Smooth muscle cell (in vitro differentiated cells): ENCODE results near the gene CDK3. TPM values are rescaled to one million over a fixed set of nuclear protein-coding genes. Genes with fewer than 3 reads are reported as not detected.

Source experiments
- DNase-seq: peaks from one replicate; lab custom pipeline; 2025; ENCODE audit not compliant: unreplicated experiment; lab: John Stamatoyannopoulos, UW
- H2AFZ ChIP-seq: fragments of 200-600 bp; sonication (generic); 2 replicates; pipeline ENCODE4 v1.6.0; 2016; ENCODE audit warnings: antibody characterized with exemption, low read depth, mild to moderate bottlenecking
- H3F3A ChIP-seq: fragments of 200-600 bp; sonication (generic); 2 replicates; pipeline ENCODE4 v1.6.0; 2017; ENCODE audit warnings: antibody characterized with exemption, low read depth
- H3K27ac ChIP-seq: fragments of 200-600 bp; sonication (generic); 2 replicates; pipeline ENCODE4 v1.5.1; 2016; ENCODE audit warnings: low read depth, mild to moderate bottlenecking
- H3K27me3 ChIP-seq: fragments of 200-600 bp; sonication (generic); 2 replicates; pipeline ENCODE4 v1.6.1; 2016; ENCODE audit warnings: low read depth, mild to moderate bottlenecking
- H3K36me3 ChIP-seq: fragments of 200-600 bp; sonication (generic); 2 replicates; pipeline ENCODE4 v1.5.1; 2016; ENCODE audit warnings: low read depth
- H3K4me1 ChIP-seq: fragments of 200-600 bp; sonication (generic); 2 replicates; pipeline ENCODE4 v1.5.1; 2016; ENCODE audit warnings: low read depth
- H3K4me2 ChIP-seq: fragments of 200-600 bp; sonication (generic); 2 replicates; pipeline ENCODE4 v1.6.0; 2016; ENCODE audit warnings: mild to moderate bottlenecking
- H3K4me3 ChIP-seq: fragments of 200-600 bp; sonication (generic); 2 replicates; pipeline ENCODE4 v1.5.1; 2016; ENCODE audit warnings: mild to moderate bottlenecking
- H3K79me2 ChIP-seq: fragments of 200-600 bp; sonication (generic); 2 replicates; pipeline ENCODE4 v1.6.0; 2016; ENCODE audit warnings: low read depth, mild to moderate bottlenecking
- H3K9ac ChIP-seq: fragments of 200-600 bp; sonication (generic); 2 replicates; pipeline ENCODE4 v1.6.0; 2016; ENCODE audit warnings: low read depth
- H3K9me3 ChIP-seq: fragments of 200-600 bp; sonication (generic); replicated peaks from 2 replicates; pipeline ENCODE4 v1.5.1; 2016; ENCODE audit warnings: low read depth
- H4K20me1 ChIP-seq: fragments of 200-600 bp; sonication (generic); 2 replicates; pipeline ENCODE4 v1.6.0; 2016; ENCODE audit warnings: low read depth
- WGBS: methylation state at CpG from one replicate; pipeline ENCODE4 v1.1.7; 2016; ENCODE audit warnings: low lambda C conversion rate; 5-methylcytosine and 5-hydroxymethylcytosine counted together
- polyA plus RNA-seq: library from polyadenylated mRNA; unstranded; fragments of >200 nt; fragmentation: Nextera tagmentation; extraction: Ambion mirVana; gene quantifications from 2 replicates; pipeline ENCODE4 v1.2.1, GENCODE V29; 2016
- total RNA-seq: library from RNA; depleted of rRNA; stranded (reverse); fragments of >200 nt; gene quantifications from 2 replicates; pipeline ENCODE4 v1.2.3, GENCODE V29; 2014
- TF ChIP-seq, protein P1 (sequence below): fragments of 200-600 bp; sonication (generic); IDR thresholded peaks from 2 replicates; pipeline ENCODE4 v1.5.1; 2017; ENCODE audit warnings: borderline replicate concordance, mild to moderate bottlenecking, antibody characterized with exemption; ENCODE audit not compliant: insufficient read depth, poor library complexity, severe bottlenecking

The CDK3 gene
- total and polyA plus RNA-seq, 2 experiments from 2014 or later, result 1.0 to 3.9 TPM

DNA sequence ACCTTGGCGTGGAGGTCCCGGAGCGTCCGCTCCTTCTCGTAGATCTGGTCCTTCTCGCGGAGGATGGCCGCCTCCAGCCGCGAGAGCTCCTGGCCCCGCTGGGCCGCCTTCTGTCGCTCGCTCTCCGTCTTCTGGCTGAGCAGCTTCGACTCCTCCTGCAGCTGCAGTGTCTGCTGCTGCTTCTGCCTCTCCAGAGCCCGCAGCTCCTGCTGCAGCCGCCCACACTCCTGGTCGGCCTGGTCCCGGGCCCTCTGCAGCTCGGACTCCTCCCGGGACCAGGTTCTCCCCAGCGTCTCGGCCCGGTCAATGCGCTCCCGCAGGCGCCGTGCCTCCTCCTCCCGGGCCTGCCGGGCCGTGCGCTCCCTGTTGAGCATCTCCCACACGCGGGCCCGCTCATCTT, 7.6 kb downstream of the CDK3 start:
- Histone ChIP-seq H3K79me2 (no peaks in the 10 kb centered on the region), H3K4me2 (no peak overlapping the region), H3K9me3 (no peaks in the 10 kb centered on the region), H3K9ac (no peak overlapping the region), H2AFZ (no peak overlapping the region), H3K4me3 (no peak overlapping the region), H3K27me3 (no peaks in the 10 kb centered on the region), H3K4me1 (no peaks in the 10 kb centered on the region), H3K36me3 (no peaks in the 10 kb centered on the region), H4K20me1 (no peaks in the 10 kb centered on the region), H3K27ac (no peak overlapping the region), H3F3A (no peaks in the 10 kb centered on the region)
- TF ChIP-seq, protein P1, sequence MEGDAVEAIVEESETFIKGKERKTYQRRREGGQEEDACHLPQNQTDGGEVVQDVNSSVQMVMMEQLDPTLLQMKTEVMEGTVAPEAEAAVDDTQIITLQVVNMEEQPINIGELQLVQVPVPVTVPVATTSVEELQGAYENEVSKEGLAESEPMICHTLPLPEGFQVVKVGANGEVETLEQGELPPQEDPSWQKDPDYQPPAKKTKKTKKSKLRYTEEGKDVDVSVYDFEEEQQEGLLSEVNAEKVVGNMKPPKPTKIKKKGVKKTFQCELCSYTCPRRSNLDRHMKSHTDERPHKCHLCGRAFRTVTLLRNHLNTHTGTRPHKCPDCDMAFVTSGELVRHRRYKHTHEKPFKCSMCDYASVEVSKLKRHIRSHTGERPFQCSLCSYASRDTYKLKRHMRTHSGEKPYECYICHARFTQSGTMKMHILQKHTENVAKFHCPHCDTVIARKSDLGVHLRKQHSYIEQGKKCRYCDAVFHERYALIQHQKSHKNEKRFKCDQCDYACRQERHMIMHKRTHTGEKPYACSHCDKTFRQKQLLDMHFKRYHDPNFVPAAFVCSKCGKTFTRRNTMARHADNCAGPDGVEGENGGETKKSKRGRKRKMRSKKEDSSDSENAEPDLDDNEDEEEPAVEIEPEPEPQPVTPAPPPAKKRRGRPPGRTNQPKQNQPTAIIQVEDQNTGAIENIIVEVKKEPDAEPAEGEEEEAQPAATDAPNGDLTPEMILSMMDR, result no peak
- WGBS, result 97% methylated on average over 35 of the region's 36 CpGs
- no peak for DNase-seq

DNA sequence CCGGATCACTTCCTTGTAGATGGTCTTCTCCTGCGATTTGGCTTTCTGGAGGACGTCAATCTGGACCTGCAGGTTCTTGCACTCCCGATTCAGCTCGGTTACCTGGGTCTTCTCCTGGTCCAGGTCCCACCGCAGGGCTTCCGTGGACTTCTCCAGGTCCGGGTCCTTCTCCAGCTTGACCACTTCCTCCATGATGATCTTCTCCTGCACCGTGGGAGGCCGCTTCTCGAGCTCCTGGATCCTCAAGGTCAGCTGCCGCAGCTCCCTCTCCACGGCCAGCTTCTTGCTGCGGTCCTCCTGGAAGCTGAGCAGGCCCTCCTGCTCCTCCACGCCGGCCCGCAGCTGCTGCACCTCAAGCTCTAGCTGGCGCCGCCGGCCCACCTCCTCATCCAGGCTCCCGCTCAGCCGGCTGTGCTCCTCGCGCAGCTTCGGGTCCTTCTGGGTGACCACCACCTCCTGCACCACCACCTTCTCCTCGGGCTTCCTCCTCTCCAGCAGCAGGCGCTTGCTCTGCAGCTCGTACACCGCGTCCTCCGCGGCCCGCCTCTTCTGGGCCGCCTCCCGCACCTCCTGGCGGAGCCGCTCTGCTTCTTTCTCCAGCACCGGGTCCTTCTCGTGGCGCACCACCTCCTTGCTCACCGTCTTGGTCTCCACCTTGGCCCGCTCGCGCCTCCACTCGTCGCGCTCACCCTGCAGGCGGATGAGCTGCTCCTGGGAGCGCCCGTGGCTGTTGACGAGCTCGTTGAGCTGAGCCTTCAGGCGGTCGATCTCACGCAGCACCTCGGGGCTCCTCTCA, 8.2 kb downstream of the CDK3 start:
- H3F3A ChIP-seq, result no peaks in the 10 kb centered on the region
- no peaks in the 10 kb centered on the region for H3K79me2 ChIP-seq
- no peaks in the 10 kb centered on the region for H3K27me3 ChIP-seq
- no peak overlapping the region for H3K4me2 ChIP-seq
- DNase-seq, result no peak
- H3K4me3 ChIP-seq, result no peak overlapping the region
- H3K4me1 ChIP-seq, result no peaks in the 10 kb centered on the region
- 96% methylated on average over 56 of the region's 56 CpGs for WGBS
- H3K9ac ChIP-seq, result no peak overlapping the region
- H3K27ac ChIP-seq, result no peak overlapping the region
- H3K9me3 ChIP-seq, result no peaks in the 10 kb centered on the region
- TF ChIP-seq, protein P1, result no peak
- H2AFZ ChIP-seq, result no peak overlapping the region
- H3K36me3 ChIP-seq, result no peaks in the 10 kb centered on the region
- no peaks in the 10 kb centered on the region for H4K20me1 ChIP-seq

DNA sequence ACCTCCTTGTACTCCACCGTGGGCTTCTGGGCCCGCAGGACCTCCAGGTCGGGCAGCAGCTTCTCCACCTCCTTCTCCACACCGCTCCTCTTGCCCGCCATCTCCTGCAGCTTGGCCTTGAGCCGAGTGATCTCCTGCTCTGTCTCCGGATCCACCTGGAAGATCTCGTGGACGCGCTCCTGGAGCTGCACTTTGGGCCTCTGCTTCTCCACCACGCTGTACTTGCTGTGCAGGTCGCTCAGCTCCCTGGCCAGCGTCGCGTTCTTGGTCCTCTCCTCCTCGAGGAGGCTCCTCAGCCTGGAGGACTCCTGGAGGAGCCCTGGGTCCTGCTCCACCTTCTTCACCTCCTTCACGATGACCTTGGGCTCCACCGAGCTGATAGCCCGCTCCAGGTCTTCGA, 8.8 kb downstream of the CDK3 start:
- H3F3A ChIP-seq, result no peaks in the 10 kb centered on the region
- WGBS, result 95% methylated on average over 20 of the region's 20 CpGs
- no peak overlapping the region for H3K4me2 ChIP-seq

More for the DNA sequence above, 8.8 kb downstream of the CDK3 start:
- H3K4me3 ChIP-seq, result no peak overlapping the region
- no peak overlapping the region for H3K9ac ChIP-seq
- no peaks in the 10 kb centered on the region for H3K79me2 ChIP-seq
- DNase-seq, result no peak
- no peak overlapping the region for H3K27ac ChIP-seq
- TF ChIP-seq, protein P1, result no peak
- H2AFZ ChIP-seq, result no peak overlapping the region
- no peaks in the 10 kb centered on the region for H3K9me3 ChIP-seq
- no peaks in the 10 kb centered on the region for H3K4me1 ChIP-seq
- no peaks in the 10 kb centered on the region for H3K36me3 ChIP-seq
- H4K20me1 ChIP-seq, result no peaks in the 10 kb centered on the region
- H3K27me3 ChIP-seq, result no peaks in the 10 kb centered on the region
